ENCODE results near the gene AZGP1.

DNA sequence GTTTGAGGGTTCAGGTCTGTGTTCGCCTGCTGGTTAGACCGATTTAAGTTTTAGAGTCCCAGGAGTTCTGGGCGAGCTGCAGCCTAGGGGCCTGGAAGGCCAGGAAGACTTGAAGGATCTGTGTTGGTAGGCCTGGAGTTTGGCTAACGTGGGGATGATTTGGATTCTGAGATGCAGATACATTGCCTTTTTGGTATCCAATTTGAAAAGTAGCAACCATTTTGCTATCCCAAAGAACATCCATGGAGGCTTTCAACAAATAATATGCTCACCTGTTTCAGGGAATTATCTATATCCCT, 56.1 kb downstream of the AZGP1 start:
- TF ChIP-seq TARDBP (IDR thresholded peaks at IDR 0.05) (no peak), ZNF384 (IDR thresholded peaks at IDR 0.05) (no peak), FOXK2 (IDR thresholded peaks at IDR 0.05) (no peak), NFRKB (IDR thresholded peaks at IDR 0.05) (no peak), SP1 (IDR thresholded peaks at IDR 0.05) (no peak), FOXA1 (IDR thresholded peaks at IDR 0.05) (no peak)
